Measurements from ENCODE around the gene ARHGAP28.

ARHGAP28 gene

GRCh38 chr18:6961331-6961730 is 231.8 kb downstream of the ARHGAP28 start:
- no peak for DNase-seq (ENCODE audit: low read depth)

- no peak for DNase-seq (ENCODE audit: low read depth)
These were observed 233.3 kb downstream of the ARHGAP28 start for GRCh38 chr18:6962571-6963451.

- no peak for DNase-seq (ENCODE audit: low read depth)
These were observed 234.1 kb downstream of the ARHGAP28 start for GRCh38 chr18:6963452-6964097.
